C4-2B (cell line): ENCODE measurements around the gene LRRTM1.

Source experiments
- H3K27ac ChIP-seq: fragments of 450-650 bp; 2 replicates; pipeline ENCODE4 v1.5.1; 2017
- CTCF ChIP-seq: fragments of 450-650 bp; conservative IDR thresholded peaks from 2 replicates; pipeline ENCODE4 v1.5.1; 2017; ENCODE audit warnings: mild to moderate bottlenecking
- ZFX ChIP-seq: fragments of 450-650 bp; IDR thresholded peaks from 2 replicates; pipeline ENCODE4 v1.6.1; 2017

LRRTM1 gene

GRCh38 chr2:80292474-80292873, 12.1 kb downstream of the LRRTM1 start:
- TF ChIP-seq ZFX (no peak), CTCF (no peak)
- H3K27ac ChIP-seq, result no peak overlapping the region

GRCh38 chr2:80291656-80292055, 12.9 kb downstream of the LRRTM1 start:
- TF ChIP-seq ZFX, result no peak
- TF ChIP-seq CTCF, result no peak
- H3K27ac ChIP-seq, result no peak overlapping the region

GRCh38 chr2:80288576-80288975, 16.0 kb downstream of the LRRTM1 start:
- no peak overlapping the region for H3K27ac ChIP-seq
- TF ChIP-seq CTCF, result peak; percentile 30
- TF ChIP-seq ZFX, result no peak

GRCh38 chr2:80281049-80281448, 23.5 kb downstream of the LRRTM1 start:
- TF ChIP-seq ZFX (no peak), CTCF (no peak)
- H3K27ac ChIP-seq, result no peak overlapping the region

GRCh38 chr2:80280598-80280997, 24.0 kb downstream of the LRRTM1 start:
- TF ChIP-seq CTCF (no peak), ZFX (no peak)
- no peak overlapping the region for H3K27ac ChIP-seq

GRCh38 chr2:80269806-80270205, 34.7 kb downstream of the LRRTM1 start:
- H3K27ac ChIP-seq, result no peak overlapping the region
- TF ChIP-seq ZFX, result no peak

- TF ChIP-seq CTCF, result no peak
- no peak for TF ChIP-seq ZFX
- H3K27ac ChIP-seq, result no peak overlapping the region
Measured at GRCh38 chr2:80266231-80266630, 38.3 kb downstream of the LRRTM1 start.

GRCh38 chr2:80259292-80259691, 45.3 kb downstream of the LRRTM1 start:
- TF ChIP-seq CTCF, result no peak
- TF ChIP-seq ZFX, result no peak
- H3K27ac ChIP-seq, result no peak overlapping the region
